HG03575 (cell line): Measurements from ENCODE around the gene TYW5.
A peak's percentile ranks its signal among the peaks of the same experiment; 100 is the strongest.

ENCODE experiments used
- ATAC-seq: cut with Tn5 transposase; IDR thresholded peaks from one replicate; pipeline ENCODE4 v1.9.1; 2021; ENCODE audit not compliant: unreplicated experiment, insufficient number of reproducible peaks, low FRiP score; ENCODE audit errors: extremely low read depth

TYW5 gene

DNA sequence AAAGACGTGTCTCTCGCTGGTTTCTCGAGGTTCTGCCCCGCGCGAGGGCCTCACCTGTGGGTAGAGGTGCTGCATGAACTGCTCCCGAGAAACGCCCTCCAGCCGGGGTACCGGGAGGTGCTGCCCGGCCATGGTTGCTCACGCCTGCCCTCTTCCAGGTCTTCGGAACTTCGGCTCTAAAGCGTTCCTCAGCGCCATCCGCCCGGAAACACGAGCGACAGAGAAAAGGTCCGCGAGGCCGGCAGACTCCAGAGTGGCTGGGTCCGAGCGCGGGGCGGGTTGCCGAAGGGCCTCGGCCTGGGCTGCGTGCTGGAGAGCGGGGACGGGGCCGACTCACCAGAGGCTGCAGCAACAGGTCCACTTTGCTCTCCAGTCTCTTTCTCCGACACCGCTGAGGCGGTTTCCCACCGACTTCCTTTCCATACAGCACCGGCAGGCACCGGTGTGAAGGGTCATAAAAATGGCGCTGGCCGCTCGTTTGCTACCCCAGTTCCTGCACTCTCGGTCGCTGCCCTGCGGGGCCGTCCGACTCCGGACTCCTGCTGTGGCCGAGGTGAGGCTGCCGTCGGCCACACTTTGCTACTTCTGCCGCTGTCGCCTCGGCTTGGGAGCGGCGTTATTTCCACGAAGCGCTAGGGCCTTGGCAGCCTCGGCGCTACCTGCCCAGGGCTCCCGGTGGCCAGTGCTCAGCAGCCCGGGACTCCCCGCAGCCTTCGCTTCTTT, at the start of gene TYW5, which contains the start of gene MAIP1:
Gene TYW5, minus strand, starts transcription at position 153 of the 723 bp plus-strand sequence. Its CDS starts 21 bp downstream, at position 132.
Gene MAIP1, plus strand, starts transcription at position 244 of the 723 bp plus-strand sequence. Its CDS starts 217 bp downstream, at position 461.
- peak; percentile 49 for ATAC-seq

DNA sequence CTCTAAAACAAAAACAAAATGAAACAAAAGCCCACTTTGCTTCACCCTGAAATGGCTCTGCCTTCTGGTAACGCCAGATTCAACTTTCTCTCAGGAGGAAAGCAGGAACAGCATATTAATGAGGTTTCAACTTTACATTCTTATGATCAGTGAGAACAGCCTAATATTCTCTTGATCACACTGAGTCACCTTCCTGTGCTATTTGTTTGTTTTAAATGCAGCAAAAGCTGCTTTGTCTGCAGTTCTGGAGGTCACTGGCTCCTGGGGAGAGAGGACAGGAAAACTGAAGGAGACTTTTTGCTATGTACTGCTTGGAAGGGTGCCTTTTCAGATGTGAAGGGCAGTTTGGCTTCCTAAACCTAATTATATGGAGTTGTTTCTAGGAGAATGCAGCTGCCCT, 48.2 kb upstream of the TYW5 start:
- ATAC-seq = no peak

- ATAC-seq = no peak
Measured at GRCh38 chr2:200000444-200001163, 45.3 kb upstream of the TYW5 start.

GRCh38 chr2:199999166-199999565, 43.9 kb upstream of the TYW5 start:
- ATAC-seq = no peak

GRCh38 chr2:199997296-199997695, 42.0 kb upstream of the TYW5 start:
- ATAC-seq = no peak

GRCh38 chr2:199994896-199995295, 39.6 kb upstream of the TYW5 start:
- ATAC-seq = no peak

DNA sequence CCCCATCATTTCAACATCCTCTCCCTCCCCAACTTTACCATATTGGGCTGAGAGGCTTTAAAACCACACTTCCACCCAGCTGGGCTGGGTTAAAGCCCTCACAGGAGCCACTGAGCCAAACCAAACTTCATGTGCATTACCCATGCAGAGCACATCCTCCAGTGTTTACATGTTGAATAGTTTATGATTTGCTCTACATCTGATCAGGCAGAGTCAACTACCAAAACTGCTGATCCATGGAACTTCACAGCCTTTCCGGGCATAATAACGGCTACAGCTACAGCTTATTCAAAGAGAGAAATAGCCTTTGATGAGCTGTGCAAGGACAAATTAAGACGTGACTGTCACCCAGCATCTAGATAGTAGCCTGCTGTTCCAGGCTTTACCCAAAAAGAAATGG, 39.1 kb upstream of the TYW5 start:
- ATAC-seq = no peak

GRCh38 chr2:199992296-199992695, 37.0 kb upstream of the TYW5 start:
- no peak for ATAC-seq

GRCh38 chr2:199991691-199992090, 36.4 kb upstream of the TYW5 start:
- no peak for ATAC-seq

DNA sequence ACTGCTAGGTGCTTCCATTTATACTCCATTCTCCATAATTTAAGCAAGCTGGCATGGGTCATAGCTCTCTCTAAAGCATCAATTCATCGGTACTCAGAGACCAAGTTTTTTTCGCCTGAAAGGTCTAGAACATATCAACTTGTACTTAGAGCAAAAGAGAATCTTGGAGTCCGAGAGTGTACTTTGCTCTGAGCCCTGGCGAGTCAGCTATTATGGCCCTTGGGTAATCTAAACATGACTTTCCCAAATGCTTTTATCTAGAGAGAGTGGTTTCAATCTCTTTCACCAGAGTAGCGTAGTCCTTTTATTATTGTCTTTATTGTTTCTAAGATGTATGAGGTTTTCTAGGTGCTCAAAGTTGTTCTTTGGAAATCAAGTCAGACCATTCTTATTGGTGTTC, 34.5 kb upstream of the TYW5 start:
- no peak for ATAC-seq

DNA sequence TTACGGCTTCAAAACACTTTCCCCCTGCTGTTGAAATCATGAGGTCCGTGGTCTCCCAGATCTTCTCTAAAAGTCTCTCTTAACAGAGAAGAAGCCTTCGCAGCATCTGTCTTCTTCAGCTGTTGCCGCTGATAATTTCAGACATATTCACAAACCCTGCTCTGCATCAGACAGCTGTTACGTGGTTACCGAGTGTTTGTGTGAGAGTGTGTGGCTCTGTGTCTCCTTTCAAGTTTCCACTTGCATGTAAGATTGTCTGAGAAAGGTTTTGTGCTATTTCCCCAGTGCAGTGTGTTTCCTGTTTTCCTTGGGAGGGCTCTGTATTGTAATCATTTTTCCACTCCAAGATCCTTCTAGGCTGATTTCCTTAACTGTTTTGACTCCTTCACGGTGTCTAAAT, 32.9 kb upstream of the TYW5 start:
- ATAC-seq = no peak

GRCh38 chr2:199987586-199987985, 32.3 kb upstream of the TYW5 start:
- no peak for ATAC-seq

GRCh38 chr2:199985625-199986207, 30.4 kb upstream of the TYW5 start:
- ATAC-seq = no peak

- ATAC-seq = no peak
Measured at GRCh38 chr2:199984755-199985154, 29.5 kb upstream of the TYW5 start.

- ATAC-seq = no peak
Measured at GRCh38 chr2:199984159-199984558, 28.9 kb upstream of the TYW5 start.

DNA sequence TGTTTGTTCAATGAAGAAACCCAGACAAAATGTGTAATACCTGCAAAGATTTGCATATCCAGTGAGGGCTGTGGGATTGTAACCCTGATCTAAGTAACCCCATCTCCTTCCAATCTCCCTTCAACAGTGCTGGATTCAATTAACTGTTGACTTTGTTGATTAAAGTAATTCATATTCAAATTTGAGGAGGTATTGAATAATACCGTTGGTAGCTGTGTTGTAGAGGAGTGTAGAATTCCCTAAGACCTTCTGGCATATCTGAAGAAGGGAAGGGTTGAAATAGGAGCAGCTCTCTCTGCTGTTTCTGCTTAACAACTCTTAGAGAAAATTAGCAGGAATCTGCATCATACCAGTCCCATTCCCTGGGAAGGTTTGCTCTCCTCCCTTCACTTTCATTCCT, 28.2 kb upstream of the TYW5 start:
- ATAC-seq = no peak

DNA sequence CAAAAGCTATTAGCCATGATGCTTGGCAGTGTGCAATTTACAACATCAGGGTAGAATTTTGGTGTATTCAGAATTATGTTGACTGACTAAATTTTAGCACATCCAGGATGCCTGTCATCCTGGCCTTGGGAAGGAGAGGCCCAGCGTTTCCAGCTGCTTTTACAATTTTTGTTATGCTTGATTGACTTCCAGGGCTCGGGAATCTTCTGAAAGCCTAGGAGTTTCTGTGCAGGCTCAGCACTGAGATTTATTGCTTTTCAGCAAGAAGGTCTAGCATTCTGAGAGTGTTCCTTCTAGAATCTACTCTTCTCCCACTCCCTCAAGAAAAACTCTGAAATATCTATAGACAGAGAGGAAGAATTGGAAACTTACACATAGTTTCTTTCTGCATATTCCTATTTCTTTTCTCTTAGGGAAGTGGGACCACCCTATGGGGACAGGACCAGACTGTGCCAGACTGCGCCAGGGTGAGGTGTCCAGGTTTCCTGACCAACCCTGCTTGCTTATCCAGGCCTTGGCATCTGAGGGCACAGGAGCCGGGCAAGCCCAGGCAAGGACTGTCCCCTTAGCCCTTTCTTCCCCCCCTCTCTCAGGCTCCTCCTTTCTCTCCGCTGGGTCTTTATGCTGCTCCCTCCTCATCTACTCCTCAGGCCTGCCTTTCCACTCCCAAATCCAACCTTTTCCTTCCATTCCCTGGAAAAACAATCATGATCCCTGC, 27.0 kb upstream of the TYW5 start:
- no peak for ATAC-seq

DNA sequence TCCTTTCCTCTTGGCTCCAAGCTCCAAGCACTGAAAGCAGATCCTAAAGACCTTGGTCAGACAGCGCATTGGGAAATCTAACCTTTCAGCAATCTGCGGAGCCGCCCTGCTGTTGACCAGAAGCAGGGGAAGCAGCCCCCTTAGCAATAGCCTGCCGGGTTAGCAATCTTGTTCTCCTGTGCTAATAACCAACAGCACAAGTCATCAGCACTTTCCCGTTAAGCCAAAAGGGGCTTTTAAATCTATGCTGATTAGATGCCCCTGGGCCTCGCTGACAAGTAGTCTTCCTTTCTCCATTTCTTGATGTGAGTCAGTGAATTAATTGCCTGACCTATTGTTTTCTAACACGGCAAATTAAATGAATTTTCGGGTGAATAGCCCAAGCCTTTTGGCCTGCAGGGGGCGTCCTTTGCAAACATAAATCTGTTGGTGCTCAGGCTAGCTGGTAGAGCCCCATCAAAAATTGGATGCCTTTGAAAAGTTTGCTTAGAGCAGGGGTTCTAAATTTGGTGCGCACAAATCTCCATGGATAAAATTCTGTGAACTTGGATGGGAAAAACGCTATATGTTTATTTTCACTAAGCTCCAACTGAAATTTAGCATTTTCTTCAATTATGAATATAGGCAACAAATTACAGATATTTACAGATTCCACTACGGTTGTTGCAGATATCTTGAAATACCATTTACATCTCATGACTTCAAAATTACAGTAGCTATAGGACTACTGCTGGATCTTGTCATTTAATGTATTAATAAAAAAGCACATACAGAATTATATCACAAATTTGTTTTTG, 24.7 kb upstream of the TYW5 start:
- ATAC-seq = no peak

GRCh38 chr2:199979398-199979797, 24.1 kb upstream of the TYW5 start:
- ATAC-seq = no peak
